BE2C (cell line): ENCODE measurements around the gene DNAJB7.
A peak's percentile ranks its signal among the peaks of the same experiment; 100 is the strongest.
"Not testable (repeated sequence)": the region's sequence is repeated elsewhere in the genome, so short reads cannot be mapped to it uniquely, and the experiment has no call there.

Source experiments
- DNase-seq: peaks from one replicate; pipeline ENCODE4 v3.0.0-alpha.2; 2020
- H3K27me3 ChIP-seq: fragments of 250-450 bp; sonication (Bioruptor Pico); 2 replicates; pipeline ENCODE4 v1.5.1; 2020; ENCODE audit warnings: mild to moderate bottlenecking
- H3K36me3 ChIP-seq: fragments of 250-450 bp; sonication (Bioruptor Pico); 2 replicates; pipeline ENCODE4 v1.5.1; 2020; ENCODE audit warnings: mild to moderate bottlenecking
- H3K4me1 ChIP-seq: fragments of 250-450 bp; sonication (Bioruptor Pico); 2 replicates; pipeline ENCODE4 v1.5.1; 2020
- H3K4me3 ChIP-seq: 2 replicates; pipeline ENCODE4 v1.5.1; 2011; ENCODE audit warnings: low read depth, low read length
- H3K9me3 ChIP-seq: fragments of 250-450 bp; sonication (Bioruptor Pico); 2 replicates; pipeline ENCODE4 v1.5.1; 2020
- TF ChIP-seq, protein P1 (sequence below): IDR thresholded peaks from 2 replicates; pipeline ENCODE4 v1.5.1; 2012; ENCODE audit warnings: mild to moderate bottlenecking, low read depth, low read length

The DNAJB7 gene

DNA sequence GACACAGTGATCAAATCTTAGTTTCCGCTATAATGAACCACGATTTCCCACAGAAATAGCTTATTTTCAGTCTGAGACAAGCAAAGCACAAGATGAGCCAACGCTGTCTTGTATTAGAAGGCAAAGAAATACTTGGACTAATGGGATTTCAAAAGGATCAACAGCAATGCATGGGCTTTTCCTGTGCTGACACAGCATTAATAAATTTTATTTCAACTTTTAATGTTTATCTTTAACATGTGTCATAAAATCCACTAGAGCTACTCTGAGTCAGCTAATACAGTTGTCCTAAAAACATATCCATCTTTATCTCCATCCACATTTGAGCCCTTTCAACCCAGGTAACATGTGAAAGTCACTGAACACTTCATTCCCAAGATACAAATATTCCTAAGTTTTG lies 27.3 kb downstream of the DNAJB7 start:
- no peak overlapping the region for H3K4me3 ChIP-seq
- H3K4me1 ChIP-seq: no peaks in the 10 kb centered on the region
- H3K27me3 ChIP-seq: no peaks in the 10 kb centered on the region
- TF ChIP-seq, protein P1, sequence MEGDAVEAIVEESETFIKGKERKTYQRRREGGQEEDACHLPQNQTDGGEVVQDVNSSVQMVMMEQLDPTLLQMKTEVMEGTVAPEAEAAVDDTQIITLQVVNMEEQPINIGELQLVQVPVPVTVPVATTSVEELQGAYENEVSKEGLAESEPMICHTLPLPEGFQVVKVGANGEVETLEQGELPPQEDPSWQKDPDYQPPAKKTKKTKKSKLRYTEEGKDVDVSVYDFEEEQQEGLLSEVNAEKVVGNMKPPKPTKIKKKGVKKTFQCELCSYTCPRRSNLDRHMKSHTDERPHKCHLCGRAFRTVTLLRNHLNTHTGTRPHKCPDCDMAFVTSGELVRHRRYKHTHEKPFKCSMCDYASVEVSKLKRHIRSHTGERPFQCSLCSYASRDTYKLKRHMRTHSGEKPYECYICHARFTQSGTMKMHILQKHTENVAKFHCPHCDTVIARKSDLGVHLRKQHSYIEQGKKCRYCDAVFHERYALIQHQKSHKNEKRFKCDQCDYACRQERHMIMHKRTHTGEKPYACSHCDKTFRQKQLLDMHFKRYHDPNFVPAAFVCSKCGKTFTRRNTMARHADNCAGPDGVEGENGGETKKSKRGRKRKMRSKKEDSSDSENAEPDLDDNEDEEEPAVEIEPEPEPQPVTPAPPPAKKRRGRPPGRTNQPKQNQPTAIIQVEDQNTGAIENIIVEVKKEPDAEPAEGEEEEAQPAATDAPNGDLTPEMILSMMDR: no peak
- H3K36me3 ChIP-seq: peaks cover 93% of the 10 kb centered on the region
- DNase-seq: no peak
- H3K9me3 ChIP-seq: no peaks in the 10 kb centered on the region

DNA sequence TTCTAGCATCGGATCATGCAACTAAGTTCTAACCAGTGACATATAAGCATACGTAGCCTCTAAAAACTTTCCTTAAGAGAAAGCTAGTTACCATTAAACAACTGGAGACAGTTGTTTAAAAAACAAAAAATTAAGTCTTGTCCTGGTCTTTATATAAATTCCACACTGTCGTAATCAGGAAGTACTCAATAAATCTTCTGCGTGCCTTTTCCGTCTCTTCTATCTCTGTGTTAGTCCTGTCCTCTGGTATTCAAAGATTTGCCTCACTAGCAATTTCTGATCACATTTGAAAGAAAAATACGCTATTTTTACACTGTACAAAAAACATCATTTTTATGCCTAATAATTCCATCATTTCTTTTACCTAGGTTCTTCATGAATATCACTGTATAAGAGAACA lies 32.8 kb downstream of the DNAJB7 start:
- TF ChIP-seq, protein P1: no peak
- H3K4me1 ChIP-seq: no peaks in the 10 kb centered on the region
- no peaks in the 10 kb centered on the region for H3K27me3 ChIP-seq
- H3K36me3 ChIP-seq: peaks cover 84% of the 10 kb centered on the region
- no peak for DNase-seq
- H3K9me3 ChIP-seq: no peaks in the 10 kb centered on the region
- no peak overlapping the region for H3K4me3 ChIP-seq

DNA sequence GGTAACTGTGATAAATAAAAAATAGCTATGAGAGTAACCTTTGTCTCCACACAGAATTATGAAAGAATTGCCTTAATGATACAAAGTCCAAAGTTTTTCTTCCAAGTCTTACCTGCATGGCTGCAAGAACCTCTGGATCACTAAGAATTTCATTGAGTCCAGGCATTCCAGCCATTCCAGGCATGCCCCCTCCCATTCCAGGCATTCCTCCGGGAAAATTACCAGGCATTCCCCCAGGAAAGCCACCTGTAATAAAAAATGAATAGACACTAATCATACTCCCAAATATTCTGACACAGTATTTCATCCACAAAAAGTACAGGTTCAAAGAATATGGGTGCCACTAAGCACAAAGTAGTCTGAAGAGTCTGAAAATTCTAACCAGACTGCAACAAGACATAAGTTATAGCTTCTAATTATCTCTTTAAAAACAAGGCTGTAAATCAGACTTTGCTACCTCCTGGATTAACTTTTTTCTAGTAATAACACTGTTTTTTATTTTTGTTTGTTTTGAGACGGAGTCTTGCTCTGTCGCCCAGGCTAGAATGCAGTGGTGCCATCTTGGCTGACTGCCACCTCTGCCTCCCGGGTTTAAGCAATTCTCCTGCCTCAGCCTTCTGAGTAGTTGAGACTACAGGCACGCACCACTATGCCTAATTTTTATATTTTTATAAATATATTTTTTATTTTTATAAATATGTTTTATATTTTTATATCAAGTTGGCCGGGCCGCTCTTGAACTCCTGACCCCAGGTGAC lies 34.8 kb downstream of the DNAJB7 start:
- H3K9me3 ChIP-seq: no peaks in the 10 kb centered on the region
- H3K4me1 ChIP-seq: no peaks in the 10 kb centered on the region
- DNase-seq: no peak
- TF ChIP-seq, protein P1: no peak
- no peaks in the 10 kb centered on the region for H3K27me3 ChIP-seq
- no peak overlapping the region for H3K4me3 ChIP-seq
- peaks cover 73% of the 10 kb centered on the region for H3K36me3 ChIP-seq

DNA sequence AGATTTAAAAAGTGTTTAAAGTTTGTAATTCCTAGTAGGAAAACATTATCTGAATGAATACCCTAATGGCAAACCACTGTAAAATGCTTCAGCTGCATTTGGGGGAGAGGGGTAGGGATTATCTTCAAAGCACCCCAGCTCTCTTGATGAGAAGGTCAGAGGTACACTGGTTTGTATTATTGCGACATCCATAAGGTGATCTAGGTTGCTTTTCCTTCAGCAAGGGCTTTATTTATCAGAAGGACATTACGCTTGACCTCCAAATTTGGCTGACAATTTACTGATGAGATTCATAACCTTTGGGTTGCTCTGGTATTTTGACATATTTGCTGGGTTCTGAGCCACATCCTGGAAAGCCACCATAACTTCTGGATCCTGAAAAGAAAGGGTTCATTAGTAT lies 35.6 kb downstream of the DNAJB7 start:
- H3K4me1 ChIP-seq, H3K9me3 ChIP-seq, DNase-seq, H3K27me3 ChIP-seq, H3K4me3 ChIP-seq: not testable (repeated sequence)
- H3K36me3 ChIP-seq: peaks cover 64% of the 10 kb centered on the region

DNA sequence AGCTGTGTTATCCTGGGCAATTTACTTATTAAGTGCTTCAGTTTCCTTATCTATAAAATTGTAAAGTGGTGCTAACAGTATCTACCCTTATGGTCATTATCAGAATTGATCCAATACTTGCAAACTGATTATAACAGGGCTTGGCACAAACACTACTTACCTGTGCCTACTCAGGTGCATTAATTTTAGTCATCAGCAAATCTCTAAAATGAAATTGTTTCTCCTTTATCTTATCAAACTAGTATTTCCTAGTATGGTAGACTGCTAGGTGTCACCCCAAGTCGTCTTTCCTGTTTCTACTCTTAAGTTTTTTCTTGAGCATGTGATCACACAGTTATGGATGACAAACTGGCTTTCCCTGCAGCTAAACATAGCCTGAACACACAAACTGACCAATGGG lies 38.5 kb downstream of the DNAJB7 start:
- peaks cover 39% of the 10 kb centered on the region for H3K36me3 ChIP-seq
- TF ChIP-seq, protein P1: no peak

DNA sequence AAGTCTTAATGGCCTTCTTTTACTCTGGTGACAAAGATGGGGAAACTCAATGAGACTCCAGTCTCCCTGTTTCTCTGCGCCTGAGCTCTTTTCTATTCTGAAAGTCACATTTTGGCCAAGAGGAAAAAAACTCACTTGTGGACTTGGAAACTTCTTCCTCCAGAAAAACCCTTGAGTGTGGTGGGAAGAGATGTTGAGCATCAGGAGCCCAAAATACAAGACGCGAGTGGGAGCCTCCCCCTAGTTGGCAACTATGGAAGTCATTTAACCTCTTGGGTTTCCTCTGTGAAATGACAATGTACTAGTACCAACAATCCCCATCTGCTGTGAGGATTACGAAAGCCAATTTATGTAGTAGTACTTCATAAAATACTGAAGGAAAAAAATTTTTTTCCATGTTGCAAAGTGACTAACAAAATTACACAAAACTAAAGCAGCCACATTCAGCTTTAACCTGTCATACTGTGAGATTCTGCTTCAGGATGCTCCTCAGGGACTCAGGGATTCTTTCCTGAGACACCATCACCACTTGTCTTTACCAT lies 42.2 kb downstream of the DNAJB7 start:
- H3K4me1 ChIP-seq: no peaks in the 10 kb centered on the region
- peak overlapping the region; percentile 100 for H3K4me3 ChIP-seq
- no peak for DNase-seq
- H3K36me3 ChIP-seq: peaks cover 12% of the 10 kb centered on the region
- TF ChIP-seq, protein P1: no peak
- no peaks in the 10 kb centered on the region for H3K27me3 ChIP-seq
- no peaks in the 10 kb centered on the region for H3K9me3 ChIP-seq

More for the DNA sequence above, 38.5 kb downstream of the DNAJB7 start:
- H3K4me3 ChIP-seq: no peak overlapping the region
- H3K9me3 ChIP-seq: no peaks in the 10 kb centered on the region
- no peak for DNase-seq
- no peaks in the 10 kb centered on the region for H3K27me3 ChIP-seq
- H3K4me1 ChIP-seq: no peaks in the 10 kb centered on the region
